Astrocyte (in vitro differentiated cells and primary cell): Measurements from ENCODE around the gene IP6K1. TPM values are rescaled to one million over a fixed set of nuclear protein-coding genes. Genes with fewer than 3 reads are reported as not detected.

ENCODE experiments used
- DNase-seq: peaks from one replicate; pipeline ENCODE4 v3.0.0-alpha.2; 2010; ENCODE audit warnings: low read depth
- FAIRE-seq: peaks from 2 replicates; lab custom pipeline; 2011; peaks lifted over from hg19 to GRCh38; lab: Jason Lieb, UNC
- H2AFZ ChIP-seq: 2 replicates; pipeline ENCODE4 v1.6.0; 2012; ENCODE audit warnings: low read depth, low read length, inconsistent platforms
- H3K27ac ChIP-seq: 2 replicates; pipeline ENCODE4 v1.5.1; 2011; ENCODE audit warnings: low read depth, low read length, inconsistent platforms
- H3K27me3 ChIP-seq: 2 replicates; pipeline ENCODE4 v1.6.0; 2011; ENCODE audit warnings: low read length, inconsistent platforms; ENCODE audit not compliant: insufficient read depth
- H3K36me3 ChIP-seq: 2 replicates; pipeline ENCODE4 v1.5.1; 2011; ENCODE audit warnings: low read length, inconsistent platforms; ENCODE audit not compliant: insufficient read depth
- H3K4me1 ChIP-seq: 2 replicates; pipeline ENCODE4 v1.5.1; 2011; ENCODE audit warnings: low read length, inconsistent platforms; ENCODE audit not compliant: insufficient read depth
- H3K4me2 ChIP-seq: 2 replicates; pipeline ENCODE4 v1.6.0; 2012; ENCODE audit warnings: low read length, inconsistent platforms
- H3K4me3 ChIP-seq: 2 replicates; pipeline ENCODE4 v1.5.1; 2011; ENCODE audit warnings: low read depth, mild to moderate bottlenecking, low read length, inconsistent platforms; ENCODE audit not compliant: insufficient read depth
- H3K79me2 ChIP-seq: 2 replicates; pipeline ENCODE4 v1.6.0; 2012; ENCODE audit warnings: mild to moderate bottlenecking, low read length, inconsistent platforms; ENCODE audit not compliant: insufficient read depth
- H3K9ac ChIP-seq: 2 replicates; pipeline ENCODE4 v1.6.0; 2012; ENCODE audit warnings: mild to moderate bottlenecking, low read length, inconsistent platforms
- H3K9me3 ChIP-seq: 2 replicates; pipeline ENCODE4 v1.5.1; 2012; ENCODE audit warnings: low read depth, mild to moderate bottlenecking, low read length, inconsistent platforms; ENCODE audit not compliant: insufficient read depth
- H4K20me1 ChIP-seq: 2 replicates; pipeline ENCODE4 v1.6.0; 2012; ENCODE audit warnings: low read length, inconsistent platforms; ENCODE audit not compliant: insufficient read depth
- H3K27ac Mint-ChIP-seq: one replicate; pipeline ENCODE4 v1.8.0; 2021; ENCODE audit warnings: mild to moderate bottlenecking, mixed read lengths; ENCODE audit not compliant: unreplicated experiment
- H3K27me3 Mint-ChIP-seq: one replicate; pipeline ENCODE4 v1.8.0; 2021; ENCODE audit warnings: low read depth, mixed read lengths; ENCODE audit not compliant: unreplicated experiment
- H3K36me3 Mint-ChIP-seq: one replicate; pipeline ENCODE4 v1.8.0; 2021; ENCODE audit warnings: low read depth, mixed read lengths; ENCODE audit not compliant: unreplicated experiment
- H3K4me1 Mint-ChIP-seq: one replicate; pipeline ENCODE4 v1.8.0; 2021; ENCODE audit warnings: low read depth, mixed read lengths; ENCODE audit not compliant: unreplicated experiment
- H3K4me3 Mint-ChIP-seq: one replicate; pipeline ENCODE4 v1.8.0; 2021; ENCODE audit warnings: mild to moderate bottlenecking, moderate library complexity, mixed read lengths; ENCODE audit not compliant: unreplicated experiment
- H3K9me3 Mint-ChIP-seq: one replicate; pipeline ENCODE4 v1.8.0; 2021; ENCODE audit warnings: mild to moderate bottlenecking, mixed read lengths; ENCODE audit not compliant: unreplicated experiment
- EZH2 ChIP-seq: IDR thresholded peaks from 2 replicates; pipeline ENCODE4 v1.6.1; 2012; ENCODE audit warnings: mild to moderate bottlenecking, low read length, inconsistent platforms; ENCODE audit not compliant: insufficient read depth
- total RNA-seq: library from RNA; stranded (reverse); gene quantifications from 2 replicates; pipeline ENCODE4 v1.2.1, GENCODE V29; 2021
- TF ChIP-seq, protein P1 (sequence below): IDR thresholded peaks from 2 replicates; pipeline ENCODE4 v1.5.1; 2011; ENCODE audit warnings: low read depth, mild to moderate bottlenecking, inconsistent platforms, low read length, moderate library complexity; ENCODE audit not compliant: insufficient read depth

Gene IP6K1
- total RNA-seq, 1 donor from 2014 or later: 38.3 TPM

DNA sequence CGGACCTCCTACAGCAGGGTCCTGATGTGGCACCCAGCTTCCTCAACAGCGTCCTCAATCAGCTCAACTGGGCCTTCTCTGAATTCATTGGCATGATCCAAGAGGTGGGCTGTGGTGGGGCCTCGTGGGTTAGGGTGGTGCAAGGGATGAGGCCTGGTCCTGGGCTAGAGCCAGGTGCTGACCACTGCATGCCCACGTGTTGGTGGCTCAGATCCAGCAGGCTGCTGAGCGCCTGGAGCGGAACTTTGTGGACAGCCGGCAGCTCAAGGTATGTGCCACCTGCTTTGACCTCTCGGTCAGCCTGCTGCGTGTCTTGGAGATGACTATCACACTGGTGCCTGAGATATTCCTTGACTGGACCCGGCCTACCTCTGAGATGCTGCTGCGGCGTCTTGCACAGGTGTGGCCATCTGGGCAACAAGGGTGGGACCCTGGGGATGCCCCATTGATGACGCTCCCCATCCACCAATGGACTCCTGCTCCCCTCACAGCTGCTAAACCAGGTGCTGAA, 70.7 kb downstream of the IP6K1 start:
- no peak overlapping the region for H3K4me3 Mint-ChIP-seq
- Histone ChIP-seq H3K9ac (no peak overlapping the region), H3K4me1 (peaks cover 12% of the 10 kb centered on the region), H2AFZ (no peak overlapping the region), H3K4me3 (no peak overlapping the region), H3K79me2 (no peaks in the 10 kb centered on the region), H3K4me2 (no peak overlapping the region), H3K36me3 (no peaks in the 10 kb centered on the region), H3K9me3 (no peaks in the 10 kb centered on the region), H3K27me3 (no peaks in the 10 kb centered on the region), H3K27ac (no peak overlapping the region), H4K20me1 (peaks cover 33% of the 10 kb centered on the region)
- peaks cover 9% of the 10 kb centered on the region for H3K36me3 Mint-ChIP-seq
- TF ChIP-seq, protein P1, sequence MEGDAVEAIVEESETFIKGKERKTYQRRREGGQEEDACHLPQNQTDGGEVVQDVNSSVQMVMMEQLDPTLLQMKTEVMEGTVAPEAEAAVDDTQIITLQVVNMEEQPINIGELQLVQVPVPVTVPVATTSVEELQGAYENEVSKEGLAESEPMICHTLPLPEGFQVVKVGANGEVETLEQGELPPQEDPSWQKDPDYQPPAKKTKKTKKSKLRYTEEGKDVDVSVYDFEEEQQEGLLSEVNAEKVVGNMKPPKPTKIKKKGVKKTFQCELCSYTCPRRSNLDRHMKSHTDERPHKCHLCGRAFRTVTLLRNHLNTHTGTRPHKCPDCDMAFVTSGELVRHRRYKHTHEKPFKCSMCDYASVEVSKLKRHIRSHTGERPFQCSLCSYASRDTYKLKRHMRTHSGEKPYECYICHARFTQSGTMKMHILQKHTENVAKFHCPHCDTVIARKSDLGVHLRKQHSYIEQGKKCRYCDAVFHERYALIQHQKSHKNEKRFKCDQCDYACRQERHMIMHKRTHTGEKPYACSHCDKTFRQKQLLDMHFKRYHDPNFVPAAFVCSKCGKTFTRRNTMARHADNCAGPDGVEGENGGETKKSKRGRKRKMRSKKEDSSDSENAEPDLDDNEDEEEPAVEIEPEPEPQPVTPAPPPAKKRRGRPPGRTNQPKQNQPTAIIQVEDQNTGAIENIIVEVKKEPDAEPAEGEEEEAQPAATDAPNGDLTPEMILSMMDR: no peak
- TF ChIP-seq EZH2: no peak
- H3K27me3 Mint-ChIP-seq: no peaks in the 10 kb centered on the region
- H3K9me3 Mint-ChIP-seq: peaks cover 3% of the 10 kb centered on the region
- DNase-seq: no peak
- H3K4me1 Mint-ChIP-seq: peaks cover 3% of the 10 kb centered on the region
- H3K27ac Mint-ChIP-seq: no peak overlapping the region
- FAIRE-seq: no peak

DNA sequence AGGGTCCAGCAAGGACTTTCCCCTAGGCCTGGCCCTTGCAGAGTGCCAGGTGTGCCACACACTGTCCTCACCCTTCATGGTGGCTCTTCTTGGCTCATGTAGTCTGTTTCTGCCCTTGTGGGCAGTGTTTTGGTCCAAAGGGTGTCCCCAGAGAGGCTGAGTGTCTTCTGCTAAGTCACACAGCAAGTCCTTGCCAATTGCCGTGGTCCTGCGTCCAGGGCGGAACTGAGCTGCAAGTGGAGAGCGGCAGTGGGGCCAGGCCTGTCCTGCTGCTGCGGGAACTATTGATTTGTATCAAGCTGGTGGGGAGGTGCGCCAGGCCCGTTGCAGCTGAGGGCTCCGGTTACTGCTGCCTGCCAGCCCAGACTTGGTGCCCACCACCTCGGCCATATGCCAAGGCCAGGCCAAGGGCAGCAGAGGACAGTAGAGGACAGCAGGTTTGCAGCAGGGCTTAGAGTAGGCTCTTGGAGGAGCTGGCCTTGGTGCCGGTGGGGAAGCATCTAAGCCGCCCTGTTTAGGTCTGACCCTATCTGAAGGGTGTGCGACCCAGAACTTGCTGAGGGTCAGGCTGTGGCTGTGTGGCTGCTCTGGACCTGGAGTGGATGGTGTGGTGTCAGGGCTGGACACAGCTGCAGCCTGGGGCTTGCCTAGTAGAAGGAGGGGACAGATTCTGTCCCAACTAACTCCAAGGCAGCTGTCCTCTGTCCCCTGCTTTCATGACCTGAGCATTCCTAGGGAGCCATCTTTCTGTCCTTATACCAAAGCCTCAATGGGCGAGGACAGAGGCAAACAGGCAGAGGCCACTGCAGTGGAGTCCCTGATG, 71.4 kb downstream of the IP6K1 start:
- H2AFZ ChIP-seq: no peak overlapping the region
- no peak overlapping the region for H3K4me3 ChIP-seq
- H3K4me1 ChIP-seq: peaks cover 12% of the 10 kb centered on the region
- no peaks in the 10 kb centered on the region for H3K36me3 ChIP-seq
- H3K79me2 ChIP-seq: no peaks in the 10 kb centered on the region
- Mint-ChIP-seq H3K4me1 (peaks cover 3% of the 10 kb centered on the region), H3K27ac (no peak overlapping the region), H3K4me3 (no peak overlapping the region), H3K27me3 (no peaks in the 10 kb centered on the region), H3K36me3 (peaks cover 9% of the 10 kb centered on the region), H3K9me3 (peaks cover 3% of the 10 kb centered on the region)
- no peaks in the 10 kb centered on the region for H3K9me3 ChIP-seq
- peaks cover 28% of the 10 kb centered on the region for H4K20me1 ChIP-seq
- no peaks in the 10 kb centered on the region for H3K27me3 ChIP-seq
- H3K4me2 ChIP-seq: no peak overlapping the region
- FAIRE-seq (no peak), DNase-seq (no peak)
- no peak overlapping the region for H3K27ac ChIP-seq
- TF ChIP-seq EZH2: no peak
- TF ChIP-seq, protein P1: no peak
- no peak overlapping the region for H3K9ac ChIP-seq
